ENCODE results near the gene FMN1. TPM values are rescaled to one million over a fixed set of nuclear protein-coding genes. Genes with fewer than 3 reads are reported as not detected.

The FMN1 gene, protein sequence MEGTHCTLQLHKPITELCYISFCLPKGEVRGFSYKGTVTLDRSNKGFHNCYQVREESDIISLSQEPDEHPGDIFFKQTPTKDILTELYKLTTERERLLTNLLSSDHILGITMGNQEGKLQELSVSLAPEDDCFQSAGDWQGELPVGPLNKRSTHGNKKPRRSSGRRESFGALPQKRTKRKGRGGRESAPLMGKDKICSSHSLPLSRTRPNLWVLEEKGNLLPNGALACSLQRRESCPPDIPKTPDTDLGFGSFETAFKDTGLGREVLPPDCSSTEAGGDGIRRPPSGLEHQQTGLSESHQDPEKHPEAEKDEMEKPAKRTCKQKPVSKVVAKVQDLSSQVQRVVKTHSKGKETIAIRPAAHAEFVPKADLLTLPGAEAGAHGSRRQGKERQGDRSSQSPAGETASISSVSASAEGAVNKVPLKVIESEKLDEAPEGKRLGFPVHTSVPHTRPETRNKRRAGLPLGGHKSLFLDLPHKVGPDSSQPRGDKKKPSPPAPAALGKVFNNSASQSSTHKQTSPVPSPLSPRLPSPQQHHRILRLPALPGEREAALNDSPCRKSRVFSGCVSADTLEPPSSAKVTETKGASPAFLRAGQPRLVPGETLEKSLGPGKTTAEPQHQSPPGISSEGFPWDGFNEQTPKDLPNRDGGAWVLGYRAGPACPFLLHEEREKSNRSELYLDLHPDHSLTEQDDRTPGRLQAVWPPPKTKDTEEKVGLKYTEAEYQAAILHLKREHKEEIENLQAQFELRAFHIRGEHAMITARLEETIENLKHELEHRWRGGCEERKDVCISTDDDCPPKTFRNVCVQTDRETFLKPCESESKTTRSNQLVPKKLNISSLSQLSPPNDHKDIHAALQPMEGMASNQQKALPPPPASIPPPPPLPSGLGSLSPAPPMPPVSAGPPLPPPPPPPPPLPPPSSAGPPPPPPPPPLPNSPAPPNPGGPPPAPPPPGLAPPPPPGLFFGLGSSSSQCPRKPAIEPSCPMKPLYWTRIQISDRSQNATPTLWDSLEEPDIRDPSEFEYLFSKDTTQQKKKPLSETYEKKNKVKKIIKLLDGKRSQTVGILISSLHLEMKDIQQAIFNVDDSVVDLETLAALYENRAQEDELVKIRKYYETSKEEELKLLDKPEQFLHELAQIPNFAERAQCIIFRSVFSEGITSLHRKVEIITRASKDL (N-terminal part only)
- 3.9 TPM for polyA plus RNA-seq (2013, experiment 1 of 2; ENCODE audit: insufficient read length)
- 3.2 TPM for polyA plus RNA-seq (2013, experiment 2 of 2; ENCODE audit: insufficient read length)

DNA sequence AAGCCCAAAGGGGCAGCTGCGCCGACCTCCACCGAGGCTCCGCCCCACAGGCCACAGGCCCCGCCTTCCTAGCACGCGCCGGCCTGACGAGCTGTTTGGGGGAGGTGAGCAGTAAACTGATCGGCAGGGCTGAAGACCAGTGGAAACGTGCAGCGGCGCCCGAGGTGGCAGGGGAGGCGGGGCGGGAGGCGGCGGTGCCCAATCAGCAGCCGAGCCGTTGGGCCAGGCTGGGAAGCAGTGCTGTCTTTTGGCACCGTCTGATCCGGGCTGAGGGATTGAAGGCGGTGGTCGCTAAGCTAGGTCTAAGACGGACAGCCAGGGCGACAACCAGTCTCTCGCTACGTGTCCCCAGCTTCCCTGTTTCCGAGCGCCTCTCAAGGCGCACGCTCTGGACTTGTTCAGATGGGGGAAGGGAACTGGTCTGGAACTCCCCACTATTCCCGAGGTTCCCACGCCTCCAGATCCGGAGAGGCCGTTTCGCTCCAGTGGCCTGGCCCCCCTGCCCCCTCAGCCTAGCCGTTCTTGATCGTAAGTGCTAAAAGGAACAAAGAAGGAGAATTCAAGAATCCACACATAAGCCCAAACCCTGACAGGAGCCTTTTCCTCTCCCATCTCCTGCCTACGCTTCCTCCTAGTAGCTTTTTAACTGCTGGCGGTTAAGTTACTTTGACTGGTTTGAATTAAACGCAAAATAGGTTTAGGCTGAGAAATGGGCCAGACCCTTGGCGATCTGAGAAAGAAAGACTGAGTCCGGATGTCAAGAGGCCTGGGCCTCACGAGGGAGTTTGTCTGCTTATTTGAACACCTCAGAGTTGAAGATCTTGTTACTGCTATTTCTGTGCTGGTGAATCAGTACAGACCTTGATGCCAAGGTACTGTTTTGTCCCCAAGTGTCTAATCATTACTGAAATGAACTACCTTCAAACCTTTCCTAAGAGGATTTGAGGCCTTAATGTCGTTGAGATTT, at the start of gene FMN1:
Gene FMN1 (minus strand): TSS at position 11 of the 967 bp plus-strand sequence. CDS start 39,800 bp downstream, outside the sequence.
- DNase-seq = peak; percentile 92

DNA sequence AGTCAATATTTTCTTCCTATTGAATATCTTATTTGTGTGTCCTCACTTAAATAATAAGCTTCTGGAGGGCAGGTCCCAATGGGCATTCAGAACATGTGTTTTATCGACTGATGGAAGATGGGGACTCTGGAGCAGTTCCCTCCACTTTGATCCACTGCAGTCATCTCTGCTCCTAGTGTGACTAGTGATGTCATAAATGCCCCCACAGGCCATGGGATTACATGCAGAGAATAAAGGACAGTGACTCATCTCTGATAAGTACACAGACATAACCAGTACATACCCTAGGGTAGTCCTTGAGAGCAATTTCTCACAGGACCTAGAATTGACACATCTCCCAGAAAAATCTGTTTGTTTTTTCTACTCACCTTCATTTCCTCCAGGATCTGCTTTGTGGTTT, 49.4 kb upstream of the FMN1 start:
- DNase-seq = peak; percentile 50

DNA sequence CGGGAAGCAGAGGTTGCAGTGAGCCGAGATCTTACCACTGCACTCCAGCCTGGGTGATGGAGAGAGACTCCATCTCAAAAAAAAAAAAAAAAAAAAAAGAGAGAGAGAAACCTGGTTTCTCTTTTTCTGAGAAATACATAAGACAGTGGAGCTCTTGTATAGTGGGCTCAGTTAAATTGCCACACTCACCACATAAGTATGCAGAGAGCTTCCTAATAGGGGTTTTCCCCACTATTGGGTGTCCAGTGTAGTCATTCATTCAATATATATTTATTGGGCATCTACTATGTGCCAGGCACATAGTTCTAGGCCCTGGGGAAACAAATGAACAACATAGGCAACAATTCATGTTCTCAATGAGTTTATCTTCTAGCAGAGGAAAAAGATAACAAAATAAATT, 48.9 kb upstream of the FMN1 start:
- peak; percentile 51 for DNase-seq

DNA sequence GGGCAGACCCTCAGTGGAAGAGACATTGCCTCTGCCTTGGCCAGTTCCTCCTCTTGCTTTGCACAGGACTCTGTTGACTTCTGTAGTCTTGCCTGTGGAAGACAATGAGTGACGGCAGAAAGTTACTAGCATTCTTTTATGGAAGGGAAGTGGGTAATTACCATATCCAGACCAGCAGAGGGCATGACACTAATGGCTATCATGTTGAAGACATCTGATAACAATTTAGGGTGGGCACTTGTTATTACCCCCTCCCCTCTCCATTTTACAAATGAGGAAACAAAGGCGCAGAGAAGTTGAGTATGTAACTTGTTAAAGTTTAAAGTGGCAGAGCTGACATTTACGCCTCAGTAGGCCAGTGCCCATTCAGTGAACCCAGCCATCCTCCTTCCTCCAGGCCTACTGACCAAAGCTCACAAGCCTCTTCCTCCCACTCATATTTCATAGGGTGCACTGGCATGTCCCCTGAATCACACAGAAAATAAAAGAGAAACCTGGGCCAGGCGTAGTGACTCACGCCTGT, 48.2 kb upstream of the FMN1 start:
- peak; percentile 31 for DNase-seq

DNA sequence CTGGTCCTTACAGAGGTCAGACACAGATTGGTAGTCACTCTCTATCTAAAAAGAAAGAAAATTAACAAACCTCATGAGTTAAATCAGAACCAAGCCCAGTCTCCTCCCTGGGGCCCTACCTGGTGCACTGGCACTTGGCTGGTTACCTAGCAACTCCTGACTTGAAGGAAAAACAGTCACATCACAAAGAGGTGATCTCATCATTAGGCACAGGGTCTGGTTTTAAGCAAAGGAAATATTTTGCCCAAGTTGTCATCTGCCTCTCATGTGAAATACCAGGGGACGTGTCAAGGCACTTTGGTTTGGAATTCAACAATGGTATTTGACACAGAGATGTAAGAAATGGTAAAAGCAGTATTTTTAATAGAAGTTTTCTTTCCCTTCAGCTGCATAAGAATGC, 47.7 kb upstream of the FMN1 start:
- DNase-seq = peak; percentile 71

DNA sequence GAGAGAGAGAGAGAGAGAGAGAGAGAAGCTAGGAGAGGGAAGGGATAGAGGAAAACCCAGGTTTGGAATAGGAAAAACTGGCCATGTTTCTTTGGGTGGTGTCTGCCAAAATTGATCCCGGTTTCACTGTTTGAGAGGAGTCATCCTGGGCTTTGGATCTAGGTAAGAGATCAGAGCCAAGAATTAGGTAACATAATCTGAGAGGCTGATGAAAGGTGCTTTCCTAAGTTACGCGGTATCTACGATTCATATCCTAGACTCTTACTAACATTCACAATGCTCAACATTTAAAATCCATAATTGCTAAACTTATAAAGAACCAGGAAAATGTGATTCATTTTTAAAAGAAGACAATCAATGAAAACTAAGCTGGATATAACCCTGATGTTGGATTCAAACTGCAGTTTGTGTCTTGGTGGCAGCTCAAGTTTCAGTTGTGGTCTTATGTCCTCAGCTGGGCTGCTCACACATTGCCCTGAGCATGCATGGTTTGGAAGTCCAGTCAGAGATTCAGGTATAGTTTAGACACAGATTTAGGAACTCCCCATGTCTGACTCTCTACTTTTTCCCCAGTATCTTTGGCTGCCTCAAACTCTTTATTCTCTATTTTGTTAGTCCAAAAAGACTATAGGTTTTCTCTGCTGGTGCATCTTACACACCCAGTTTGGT, 42.5 kb upstream of the FMN1 start:
- no peak for DNase-seq

GRCh38 chr15:33234020-33234461, 39.5 kb upstream of the FMN1 start:
- peak; percentile 57 for DNase-seq

DNA sequence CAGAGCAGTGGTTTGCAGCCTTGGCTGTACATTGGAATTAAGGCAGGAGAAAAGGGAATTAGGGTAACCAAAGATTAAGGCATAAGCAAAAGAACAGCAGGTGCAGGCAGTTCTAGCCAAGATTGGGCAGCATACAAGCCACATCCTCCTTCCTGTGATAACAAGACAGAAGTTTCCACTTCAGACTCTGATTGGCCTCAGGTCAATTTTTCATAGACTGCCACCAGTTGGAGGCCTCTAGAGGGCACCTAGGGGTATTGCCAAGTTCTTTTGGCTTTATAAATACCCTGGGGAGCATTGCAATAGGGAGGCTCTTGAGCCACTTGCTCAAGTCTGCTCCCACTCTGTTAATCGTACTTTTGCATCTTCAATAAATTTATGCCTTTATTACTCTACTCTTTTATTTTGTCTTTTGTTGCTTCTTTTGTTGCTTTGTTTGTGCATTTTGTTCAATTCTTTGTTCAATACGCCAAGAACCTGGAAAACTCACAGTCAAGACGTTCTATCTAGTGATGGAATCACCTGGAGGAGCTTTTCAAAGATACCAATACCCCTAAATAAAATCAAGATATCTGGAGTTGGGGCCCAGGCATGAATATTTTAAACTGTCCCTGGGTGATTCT, 32.2 kb upstream of the FMN1 start:
- DNase-seq = peak; percentile 49

DNA sequence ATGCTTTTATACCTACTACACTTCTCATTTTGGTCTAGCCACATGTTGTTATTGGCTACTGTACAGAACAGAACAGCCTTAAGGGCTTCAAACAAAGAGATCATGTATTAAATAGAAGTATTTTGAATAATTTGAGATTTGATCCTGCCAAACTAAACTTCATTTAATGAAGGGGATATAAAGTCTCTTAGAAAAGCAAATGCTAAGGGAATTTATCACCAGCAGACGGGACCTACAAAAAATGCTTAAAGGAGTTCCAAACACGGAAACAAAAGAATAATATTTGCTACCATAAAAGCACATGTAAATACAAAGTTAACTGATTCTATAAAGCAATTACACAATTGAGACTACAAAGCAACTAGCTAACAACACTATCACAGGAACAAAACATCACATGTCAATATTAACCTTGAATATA, 23.6 kb upstream of the FMN1 start:
- DNase-seq = peak; percentile 3

GRCh38 chr15:33215941-33216872, 21.7 kb upstream of the FMN1 start:
- DNase-seq = peak; percentile 7

GRCh38 chr15:33211176-33211808, 16.8 kb upstream of the FMN1 start:
- DNase-seq = no peak

DNA sequence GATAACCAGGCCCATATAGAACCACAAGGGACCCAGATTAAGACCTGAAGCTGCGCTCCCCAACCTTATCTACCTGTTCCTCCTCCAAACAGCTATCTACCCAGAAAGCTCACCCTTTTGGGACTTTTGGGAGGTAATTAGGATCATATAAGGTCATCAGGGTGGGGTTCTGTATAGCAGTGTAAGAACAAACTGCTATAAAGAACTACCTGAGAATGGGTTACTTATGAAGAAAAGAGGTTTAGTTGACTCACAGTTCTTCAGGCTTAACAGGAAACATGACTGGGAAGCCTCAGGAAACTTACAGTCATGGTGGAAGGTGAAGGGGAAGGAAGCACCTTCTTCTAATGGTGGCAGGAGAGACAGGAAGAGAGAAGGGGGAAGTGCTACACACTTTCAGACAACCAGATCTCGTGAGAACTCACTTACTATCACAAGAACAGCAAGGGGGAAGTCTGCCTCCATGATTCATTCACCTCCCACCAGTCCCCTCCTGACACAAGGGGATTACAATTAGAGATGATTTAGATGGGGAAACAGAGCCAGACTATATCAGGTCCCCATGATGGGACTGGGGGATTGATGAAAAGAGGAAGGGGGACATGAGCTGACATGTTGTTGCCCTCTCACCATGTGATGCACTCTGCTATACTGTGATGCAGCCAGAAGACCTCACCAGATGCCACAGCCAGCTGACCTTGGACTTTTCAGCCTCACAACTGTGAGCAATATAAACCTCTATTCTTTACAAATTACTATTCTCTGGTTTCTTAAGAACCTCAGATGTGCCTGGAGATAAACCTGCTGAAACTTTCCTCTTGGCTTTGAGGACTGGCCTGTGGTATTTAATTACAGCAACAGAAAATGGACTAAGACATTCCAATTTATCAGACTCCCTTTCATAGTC, 15.3 kb upstream of the FMN1 start:
- DNase-seq = no peak

- no peak for DNase-seq
These were observed 13.1 kb upstream of the FMN1 start for GRCh38 chr15:33207646-33208045.

- DNase-seq = no peak
These were observed 11.9 kb upstream of the FMN1 start for GRCh38 chr15:33206366-33206765.

GRCh38 chr15:33204926-33205325, 10.4 kb upstream of the FMN1 start:
- DNase-seq = no peak

GRCh38 chr15:33204087-33204486, 9.6 kb upstream of the FMN1 start:
- DNase-seq = no peak

Data from fibroblast of skin of scalp (primary cell).